ENCODE data around the gene ZFR2. TPM values are rescaled to one million over a fixed set of nuclear protein-coding genes. Genes with fewer than 3 reads are reported as not detected.

The ZFR2 gene
- total RNA-seq, 4 donors from 2014 or later: not detected

- no peak overlapping the region for H3K4me3 ChIP-seq (replicated peaks in 1 of 3)
- no peak for TF ChIP-seq POLR2A (IDR thresholded peaks at IDR 0.05)
- no peak for TF ChIP-seq CTCF (IDR thresholded peaks at IDR 0.05)
- DNase-seq: peak in 1 of 2 donors; percentile 3
- no peaks in the 10 kb centered on the region for H3K36me3 ChIP-seq
- WGBS, 2 donors: 46 to 48% methylated on average over 9 of the region's 12 CpGs
- no peaks in the 10 kb centered on the region for H3K4me1 ChIP-seq
- intact Hi-C loops (cut with DNase I): no loop called here
- no peaks in the 10 kb centered on the region for H3K27me3 ChIP-seq
- H3K27ac ChIP-seq: no peak overlapping the region
- H3K9me3 ChIP-seq: no peaks in the 10 kb centered on the region
Measured at GRCh38 chr19:3893509-3894179, 24.8 kb upstream of the ZFR2 start.

GRCh38 chr19:3890591-3890990 is 21.8 kb upstream of the ZFR2 start:
- no peak overlapping the region for H3K4me3 ChIP-seq (replicated peaks in 1 of 3)
- no peaks in the 10 kb centered on the region for H3K4me1 ChIP-seq
- H3K36me3 ChIP-seq: no peaks in the 10 kb centered on the region
- no peak for DNase-seq
- H3K27me3 ChIP-seq: no peaks in the 10 kb centered on the region
- no peaks in the 10 kb centered on the region for H3K9me3 ChIP-seq
- WGBS, 2 donors: 80 to 88% methylated on average over 17 of the region's 17 CpGs
- H3K27ac ChIP-seq: no peak overlapping the region
- TF ChIP-seq POLR2A (IDR thresholded peaks at IDR 0.05): no peak
- no peak for TF ChIP-seq CTCF (IDR thresholded peaks at IDR 0.05)
- intact Hi-C loops (cut with DNase I): no loop called here

- H3K4me1 ChIP-seq: no peaks in the 10 kb centered on the region
- H3K4me3 ChIP-seq (replicated peaks in 1 of 3): no peak overlapping the region
- no peaks in the 10 kb centered on the region for H3K9me3 ChIP-seq
- no peak for DNase-seq
- 15 to 26% methylated on average over 6 of the region's 6 CpGs for WGBS, 2 donors
- H3K27ac ChIP-seq: no peak overlapping the region
- H3K36me3 ChIP-seq: no peaks in the 10 kb centered on the region
- peaks cover 9% of the 10 kb centered on the region for H3K27me3 ChIP-seq
- intact Hi-C loops (cut with DNase I): no loop called here
- TF ChIP-seq POLR2A (IDR thresholded peaks at IDR 0.05): no peak
- no peak for TF ChIP-seq CTCF (IDR thresholded peaks at IDR 0.05)
Measured at GRCh38 chr19:3882041-3882384, 13.2 kb upstream of the ZFR2 start.

- Histone ChIP-seq H3K9me3 (no peaks in the 10 kb centered on the region), H3K27ac (no peak overlapping the region), H3K27me3 (peaks cover 9% of the 10 kb centered on the region), H3K4me1 (no peaks in the 10 kb centered on the region), H3K4me3 (replicated peaks in 1 of 3) (no peak overlapping the region), H3K36me3 (no peaks in the 10 kb centered on the region)
- no peak for TF ChIP-seq CTCF (IDR thresholded peaks at IDR 0.05)
- no peak for TF ChIP-seq POLR2A (IDR thresholded peaks at IDR 0.05)
- DNase-seq: no peak
- intact Hi-C loops (cut with DNase I): no loop called here
- 2 to 3% methylated on average over 23 to 29 of the region's 31 CpGs for WGBS, 2 donors
Measured at GRCh38 chr19:3881272-3882040, 12.6 kb upstream of the ZFR2 start.
